Posterior vena cava (tissue), 2 donors: ENCODE measurements around the gene DIABLO. TPM values are rescaled to one million over a fixed set of nuclear protein-coding genes. Genes with fewer than 3 reads are reported as not detected.

Experiments used
- DNase-seq: peaks from one replicate; pipeline ENCODE4 v3.0.0-alpha.2; 2020; ENCODE audit warnings: low spot score
- intact Hi-C, 2 donors: fragments of 100-400 bp; cut with DNase I; formaldehyde crosslinking; loops; one replicate each; pipeline versions ENCODE4 v1.14.1 to v1.14.2; 2022 to 2023
- total RNA-seq, 2 donors: library from RNA; stranded (reverse); fragmentation: NEBNext Ultra II Directional; extraction: Animal tissue kit (Norgen Biotek cat#: 25700); gene quantifications; one replicate each; pipeline ENCODE4 v1.2.1, GENCODE V29; 2021
- donor health status: DM: yes; HTN: yes; CAD: no.
- donor health status: DM: yes; HTN: yes; CAD: no.

Gene DIABLO
- total RNA-seq, 2 donors from 2014 or later, result 26.2 to 27.0 TPM

- intact Hi-C loops, result no loop called here
Observed at GRCh38 chr12:122166422-122167349, 59.2 kb downstream of the DIABLO start.

GRCh38 chr12:122162976-122163375 lies 62.9 kb downstream of the DIABLO start:
- DNase-seq, result no peak
- intact Hi-C loops, result no loop called here

More at GRCh38 chr12:122166422-122167349, 59.2 kb downstream of the DIABLO start:
- DNase-seq, result no peak

- no peak for DNase-seq
- intact Hi-C loops, result no loop called here
Observed at GRCh38 chr12:122161682-122162081, 64.2 kb downstream of the DIABLO start.

- DNase-seq, result no peak
- intact Hi-C loops, result no loop called here
Observed at GRCh38 chr12:122160761-122161160, 65.1 kb downstream of the DIABLO start.

GRCh38 chr12:122159882-122160281 lies 66.0 kb downstream of the DIABLO start:
- no peak for DNase-seq
- intact Hi-C loops, result no loop called here

GRCh38 chr12:122158700-122159285 lies 67.1 kb downstream of the DIABLO start:
- intact Hi-C loops, result no loop called here
- DNase-seq, result no peak

Other genes starting within 250 kb of the DIABLO start
- 1 to 10 TPM; 3.3 to 7.6 TPM for gene BCL7A, start 204.2 kb downstream of the DIABLO start, total RNA-seq
- 10 to 100 TPM; 78.3 to 81.4 TPM for gene MLXIP, start 147.3 kb downstream of the DIABLO start, total RNA-seq
- not detected for gene IL31, start 51.8 kb downstream of the DIABLO start, total RNA-seq
- under 1 TPM in 1 of 2 donors, not detected in 1; 0.60 TPM for gene LRRC43, start 42.9 kb downstream of the DIABLO start, total RNA-seq
- gene B3GNT4, start 22.3 kb downstream of the DIABLO start, total RNA-seq, result under 1 TPM in 1 of 2 donors, not detected in 1; 0.10 TPM
- gene VPS33A, start 40.4 kb upstream of the DIABLO start, total RNA-seq, result 10 to 100 TPM; 12.3 to 12.6 TPM
- 100 to 1,000 TPM; 141 to 226 TPM for gene CLIP1, start 196.6 kb upstream of the DIABLO start, total RNA-seq